Measurements from ENCODE around the gene HOMER2. TPM values are rescaled to one million over a fixed set of nuclear protein-coding genes. Genes with fewer than 3 reads are reported as not detected.
"Not testable (repeated sequence)": the region's sequence is repeated elsewhere in the genome, so short reads cannot be mapped to it uniquely, and the experiment has no call there.

The HOMER2 gene
- total and polyA plus RNA-seq, 2 donors (not counting 1 experiment from before 2014, with no cell fraction given) = 1.1 to 9.9 TPM

GRCh38 chr15:82943176-82943575 lies 9.3 kb downstream of the HOMER2 start:
- no peaks in the 10 kb centered on the region for H3K4me1 ChIP-seq (ENCODE audit: control insufficient read depth, extremely low read depth, insufficient read depth, low read length)
- no peak for TF ChIP-seq CTCF (conservative IDR thresholded peaks at IDR 0.05 in 1 of 2, IDR thresholded peaks at IDR 0.05 in 1 of 2; ENCODE audit: low read depth in 1 of 2, low read length in 2 of 2)
- TF ChIP-seq EZH2 (IDR thresholded peaks at IDR 0.05; ENCODE audit: low read length, missing control alignments) = no peak
- DNase-seq (ENCODE audit: low read depth in 2 of 2) = no peak

GRCh38 chr15:82942691-82943090 lies 9.8 kb downstream of the HOMER2 start:
- no peaks in the 10 kb centered on the region for H4K20me1 ChIP-seq (ENCODE audit: control insufficient read depth, extremely low read depth, insufficient read depth, low read length)
- peak in 1 of 2 donors; percentile 77 for DNase-seq (ENCODE audit: low read depth in 2 of 2)
- H3K9me3 ChIP-seq (ENCODE audit: control insufficient read depth, insufficient read depth, low read depth, low read length) = no peaks in the 10 kb centered on the region
- no peaks in the 10 kb centered on the region for H3K27me3 ChIP-seq (ENCODE audit: control insufficient read depth, insufficient read depth, low read length)
- TF ChIP-seq EZH2 (IDR thresholded peaks at IDR 0.05; ENCODE audit: low read length, missing control alignments) (no peak), CTCF (conservative IDR thresholded peaks at IDR 0.05 in 1 of 2, IDR thresholded peaks at IDR 0.05 in 1 of 2; ENCODE audit: low read depth in 1 of 2, low read length in 2 of 2) (no peak)
- no peak overlapping the region for H3K9ac ChIP-seq (ENCODE audit: insufficient read depth, low read length)
- no peaks in the 10 kb centered on the region for H3K4me1 ChIP-seq (ENCODE audit: control insufficient read depth, extremely low read depth, insufficient read depth, low read length)
- H3K27ac ChIP-seq (ENCODE audit: insufficient read depth, low read length) = no peak overlapping the region
- no peak overlapping the region for H3K4me3 ChIP-seq (replicated peaks in 1 of 4; ENCODE audit: control extremely low read depth in 1 of 4, insufficient read depth in 1 of 4, low read depth in 3 of 4, low read length in 4 of 4)
- H3K36me3 ChIP-seq (ENCODE audit: control insufficient read depth, insufficient read depth, low read length) = no peaks in the 10 kb centered on the region
- H3K79me2 ChIP-seq (ENCODE audit: control insufficient read depth, insufficient read depth, low read length) = no peaks in the 10 kb centered on the region
- H3K4me2 ChIP-seq (ENCODE audit: extremely low read depth, insufficient read depth, low read length) = no peak overlapping the region
- no peak overlapping the region for H2AFZ ChIP-seq (ENCODE audit: low read length)

More at GRCh38 chr15:82943176-82943575, 9.3 kb downstream of the HOMER2 start:
- Histone ChIP-seq H3K4me2 (ENCODE audit: extremely low read depth, insufficient read depth, low read length) (no peak overlapping the region), H3K36me3 (ENCODE audit: control insufficient read depth, insufficient read depth, low read length) (no peaks in the 10 kb centered on the region), H3K27me3 (ENCODE audit: control insufficient read depth, insufficient read depth, low read length) (no peaks in the 10 kb centered on the region), H3K4me3 (replicated peaks in 1 of 4; ENCODE audit: control extremely low read depth in 1 of 4, insufficient read depth in 1 of 4, low read depth in 3 of 4, low read length in 4 of 4) (no peak overlapping the region), H3K27ac (ENCODE audit: insufficient read depth, low read length) (no peak overlapping the region), H4K20me1 (ENCODE audit: control insufficient read depth, extremely low read depth, insufficient read depth, low read length) (no peaks in the 10 kb centered on the region), H3K9ac (ENCODE audit: insufficient read depth, low read length) (no peak overlapping the region), H2AFZ (ENCODE audit: low read length) (no peak overlapping the region), H3K9me3 (ENCODE audit: control insufficient read depth, insufficient read depth, low read depth, low read length) (no peaks in the 10 kb centered on the region), H3K79me2 (ENCODE audit: control insufficient read depth, insufficient read depth, low read length) (no peaks in the 10 kb centered on the region)

GRCh38 chr15:82939678-82940077 lies 12.8 kb downstream of the HOMER2 start:
- not testable (repeated sequence) for H3K36me3 ChIP-seq (ENCODE audit: control insufficient read depth, insufficient read depth, low read length); H3K9ac ChIP-seq (ENCODE audit: insufficient read depth, low read length); H3K4me1 ChIP-seq (ENCODE audit: control insufficient read depth, extremely low read depth, insufficient read depth, low read length); H3K4me2 ChIP-seq (ENCODE audit: extremely low read depth, insufficient read depth, low read length); H3K27me3 ChIP-seq (ENCODE audit: control insufficient read depth, insufficient read depth, low read length); H2AFZ ChIP-seq (ENCODE audit: low read length); H3K4me3 ChIP-seq (replicated peaks in 1 of 4; ENCODE audit: control extremely low read depth in 1 of 4, insufficient read depth in 1 of 4, low read depth in 3 of 4, low read length in 4 of 4); H4K20me1 ChIP-seq (ENCODE audit: control insufficient read depth, extremely low read depth, insufficient read depth, low read length); H3K27ac ChIP-seq (ENCODE audit: insufficient read depth, low read length); DNase-seq (ENCODE audit: low read depth in 2 of 2); H3K9me3 ChIP-seq (ENCODE audit: control insufficient read depth, insufficient read depth, low read depth, low read length); H3K79me2 ChIP-seq (ENCODE audit: control insufficient read depth, insufficient read depth, low read length)

Data from fibroblast of lung (primary cell).